HG02884 (cell line): Measurements from ENCODE around the gene ARFIP2.

Experiments used
- ATAC-seq: cut with Tn5 transposase; IDR thresholded peaks from one replicate; pipeline ENCODE4 v1.9.1; 2021; ENCODE audit warnings: mild to moderate bottlenecking, moderate library complexity; ENCODE audit not compliant: unreplicated experiment

ARFIP2 gene

DNA sequence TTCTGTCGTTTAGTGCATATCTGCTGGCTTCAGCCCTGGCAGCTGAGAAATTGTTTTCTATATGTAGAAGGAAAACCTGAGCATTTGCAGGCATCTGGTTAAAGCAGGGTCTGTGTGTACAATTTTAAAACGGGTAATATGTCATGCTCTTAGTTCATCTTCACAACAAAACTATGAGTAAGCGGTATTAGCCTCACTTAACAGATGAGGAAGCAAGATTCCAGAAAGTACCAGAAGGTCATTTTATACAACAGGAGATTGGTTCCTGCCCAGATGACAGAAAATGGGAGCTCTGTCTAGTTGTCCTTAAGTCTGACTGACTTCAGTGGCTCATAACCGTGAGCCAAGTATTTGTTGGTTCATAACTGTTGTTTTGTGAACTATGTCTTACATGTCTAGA, 1.3 kb upstream of the ARFIP2 start:
- ATAC-seq, result no peak

- ATAC-seq, result no peak
Observed at GRCh38 chr11:6481924-6482275, 769 bp upstream of the ARFIP2 start.

DNA sequence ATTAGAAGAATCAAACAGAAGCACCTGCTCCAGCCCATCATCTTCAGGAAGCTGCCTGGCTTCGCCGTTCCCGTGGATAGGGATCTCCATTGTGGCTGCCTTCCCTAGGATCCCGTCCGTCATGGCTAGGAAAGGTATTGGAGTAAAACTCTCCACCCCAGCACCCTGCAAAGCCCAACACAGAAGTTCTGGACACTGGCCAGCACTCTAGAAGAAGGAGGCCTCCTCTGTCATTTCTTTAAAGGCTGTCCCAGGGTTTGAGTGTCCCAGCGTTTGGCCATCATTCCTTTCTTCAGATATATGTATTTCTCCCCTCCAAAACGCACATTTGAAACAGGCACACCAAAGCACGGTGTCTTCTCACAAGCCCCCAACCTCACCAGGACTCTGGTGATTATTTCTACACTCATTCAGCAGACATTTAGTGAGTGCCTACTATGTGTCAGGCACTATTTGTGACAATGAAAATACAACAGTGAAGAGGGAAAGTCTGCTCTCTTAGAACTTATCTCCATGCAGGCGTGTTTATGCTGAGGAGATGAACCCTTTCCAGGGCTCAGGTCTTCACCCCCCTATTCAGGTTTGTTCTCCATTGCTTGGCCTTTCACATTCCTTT, 724 bp downstream of the ARFIP2 start:
- no peak for ATAC-seq

- no peak for ATAC-seq
Observed at GRCh38 chr11:6476571-6476970, 4.6 kb downstream of the ARFIP2 start.

DNA sequence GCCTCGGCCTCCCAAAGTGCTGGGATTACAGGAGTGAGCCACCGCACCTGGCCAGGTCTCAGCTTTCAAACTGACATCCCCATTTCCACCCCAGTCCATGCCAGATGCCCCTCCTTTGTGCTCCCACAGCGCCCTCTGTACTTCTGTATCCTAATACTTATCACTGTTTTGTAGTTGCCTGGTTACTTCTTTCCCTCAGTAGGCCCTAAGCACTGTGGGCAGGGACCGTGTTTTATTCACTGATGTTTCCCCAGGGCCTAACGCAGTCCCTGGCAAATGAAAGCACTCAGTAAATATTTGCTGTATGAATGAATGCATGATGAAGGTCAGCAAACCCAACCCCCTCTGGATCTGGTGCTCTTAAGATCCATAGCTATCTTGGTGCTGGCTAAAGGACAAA, 5.2 kb downstream of the ARFIP2 start:
- no peak for ATAC-seq

GRCh38 chr11:6474806-6475500, 6.2 kb downstream of the ARFIP2 start:
- ATAC-seq, result no peak

- no peak for ATAC-seq
Observed at GRCh38 chr11:6474413-6474792, 6.7 kb downstream of the ARFIP2 start.

DNA sequence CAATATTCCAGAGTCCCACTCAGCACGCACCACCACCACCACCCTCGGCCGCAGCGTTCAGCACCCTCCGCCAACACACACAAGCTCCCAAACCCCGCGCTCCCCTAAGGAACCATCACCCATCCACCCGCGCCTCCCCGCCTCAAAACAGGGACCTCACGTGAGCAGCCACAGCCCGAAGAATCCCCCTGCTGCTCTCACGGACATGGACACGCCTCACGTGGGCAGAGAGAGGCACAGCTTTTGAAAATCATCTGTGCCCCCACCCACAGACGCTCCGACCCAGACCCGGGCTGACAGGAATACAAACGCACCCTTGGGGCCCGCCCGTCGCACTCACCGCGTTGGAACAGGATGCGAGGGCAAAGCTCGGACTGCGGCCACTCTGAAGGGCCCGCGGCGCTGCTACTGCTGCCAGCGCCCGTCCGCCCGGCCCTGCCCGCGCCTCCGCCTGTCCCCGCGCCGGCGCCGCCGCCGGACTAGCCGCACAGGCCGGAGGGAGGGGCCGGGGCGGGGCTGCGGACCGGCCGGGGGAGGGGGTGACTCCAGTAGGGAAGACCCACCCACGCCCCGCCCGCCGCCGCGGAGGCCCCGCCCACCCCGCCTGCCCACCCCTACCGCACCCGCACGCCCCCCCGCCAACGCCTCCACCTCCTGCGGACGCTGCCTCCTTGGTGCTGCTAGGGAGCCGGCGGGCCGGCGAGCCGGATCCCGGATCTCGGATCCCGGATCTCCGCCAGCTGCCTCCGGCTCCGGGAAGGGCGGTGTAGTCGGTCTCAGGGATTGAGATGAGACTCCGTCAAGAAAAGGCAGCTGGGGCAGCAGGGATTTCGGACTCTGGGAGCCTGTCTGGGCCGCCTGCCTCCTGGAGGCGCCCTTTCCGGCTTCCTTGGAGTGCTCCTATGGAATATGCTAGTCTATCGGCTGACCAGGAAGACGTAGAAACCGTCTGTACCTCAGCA, 7.4 kb downstream of the ARFIP2 start, which contains the start of gene TRIM3:
Gene TRIM3, minus strand, starts transcription at position 491 of the 962 bp plus-strand sequence. CDS start 8,246 bp downstream, outside the sequence.
- ATAC-seq, result peak; percentile 43

DNA sequence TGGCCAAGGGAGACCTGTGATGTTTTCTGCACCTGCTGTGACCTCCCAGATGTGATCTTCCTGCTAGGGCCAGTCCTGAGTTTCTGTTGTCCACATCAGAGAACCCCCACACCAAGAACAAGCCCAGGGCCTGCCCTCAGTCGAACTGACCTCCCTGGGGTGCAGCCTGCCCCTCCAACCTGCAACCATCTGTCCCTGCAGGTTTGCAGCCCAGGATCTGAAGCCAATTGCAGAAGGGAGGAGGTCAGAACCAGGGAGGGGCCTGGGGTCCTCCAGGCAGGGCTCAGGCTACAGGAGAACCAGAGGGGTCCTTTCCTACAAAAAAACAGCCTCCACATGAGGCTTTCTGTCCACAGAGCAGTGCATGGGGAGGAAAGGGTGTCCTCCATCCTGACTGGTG, 8.2 kb downstream of the ARFIP2 start:
- ATAC-seq, result no peak

DNA sequence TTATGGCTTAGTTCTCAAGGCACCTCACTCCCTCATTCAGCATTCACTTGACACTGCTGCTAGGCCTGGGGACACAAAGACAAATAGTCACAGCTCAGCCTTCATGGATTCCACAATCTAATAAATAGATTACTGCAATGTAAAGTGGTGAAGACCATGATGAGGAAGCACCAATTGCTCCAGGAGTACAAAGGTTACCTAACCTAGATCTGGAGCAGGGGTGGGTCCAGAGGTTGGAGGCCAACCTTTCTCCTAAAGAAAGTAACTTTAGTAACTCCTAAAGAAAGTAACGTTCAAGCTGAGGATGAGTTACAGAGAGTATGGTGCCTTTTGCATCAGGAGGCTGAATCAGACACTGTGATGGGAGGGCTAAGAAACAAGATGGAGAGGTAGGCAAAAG, 11.5 kb downstream of the ARFIP2 start:
- ATAC-seq, result no peak

GRCh38 chr11:6468712-6469495, 12.2 kb downstream of the ARFIP2 start:
- peak; percentile 75 for ATAC-seq

DNA sequence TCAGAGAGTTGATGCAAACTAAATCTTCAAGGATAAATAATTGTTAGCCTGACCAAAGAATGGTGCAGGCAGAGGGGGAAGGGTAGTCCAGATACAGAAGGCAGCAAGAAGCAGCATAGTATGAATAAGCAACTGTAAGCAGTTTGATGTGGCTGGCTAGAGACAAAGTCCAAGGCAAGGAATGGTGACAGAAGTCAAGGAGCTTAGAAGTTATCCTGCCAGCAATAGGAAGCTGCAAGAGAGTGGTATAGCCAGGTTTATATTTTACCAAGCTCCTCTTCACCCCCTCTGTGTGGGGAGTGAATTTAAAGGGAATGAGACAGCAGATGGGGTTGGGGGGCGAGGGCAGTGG, 22.1 kb downstream of the ARFIP2 start:
- no peak for ATAC-seq

- no peak for ATAC-seq
Observed at GRCh38 chr11:6458352-6459098, 22.6 kb downstream of the ARFIP2 start.

- ATAC-seq, result no peak
Observed at GRCh38 chr11:6457581-6458320, 23.4 kb downstream of the ARFIP2 start.

DNA sequence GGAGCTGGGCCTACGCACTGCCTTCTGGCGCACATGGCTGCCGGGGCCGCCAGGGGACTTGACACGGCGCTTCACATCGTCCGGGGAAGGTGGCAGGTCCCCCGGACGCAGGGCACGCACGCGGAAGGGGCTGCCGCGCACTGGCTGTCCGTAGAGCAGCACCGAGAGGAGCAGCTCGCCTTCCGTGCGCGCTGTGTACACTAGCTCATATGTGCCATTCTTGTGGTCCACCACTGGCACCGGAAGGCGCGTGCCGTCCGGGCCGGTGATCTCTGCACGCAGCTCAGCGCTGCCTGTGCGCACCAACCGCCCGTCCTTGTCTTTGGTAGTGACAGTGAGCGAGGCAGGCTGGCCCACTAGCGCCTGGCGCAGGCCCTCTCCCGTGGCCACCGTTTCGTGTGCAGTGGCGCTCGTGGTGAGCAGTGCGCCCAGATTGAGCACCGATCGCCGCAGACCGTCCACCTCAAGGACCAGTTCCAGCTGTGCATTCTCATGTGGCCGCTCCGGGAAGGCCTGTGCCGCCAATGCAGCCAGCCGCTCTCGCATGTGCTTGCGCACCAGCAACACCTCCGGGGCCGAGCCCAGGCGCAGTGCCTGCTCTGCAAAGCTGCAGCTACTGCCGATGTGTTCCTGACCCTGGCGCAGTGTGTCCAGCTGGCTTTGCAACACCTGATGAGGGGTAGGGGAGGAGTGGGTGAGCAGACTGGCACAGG, 24.6 kb downstream of the ARFIP2 start:
- ATAC-seq, result no peak

DNA sequence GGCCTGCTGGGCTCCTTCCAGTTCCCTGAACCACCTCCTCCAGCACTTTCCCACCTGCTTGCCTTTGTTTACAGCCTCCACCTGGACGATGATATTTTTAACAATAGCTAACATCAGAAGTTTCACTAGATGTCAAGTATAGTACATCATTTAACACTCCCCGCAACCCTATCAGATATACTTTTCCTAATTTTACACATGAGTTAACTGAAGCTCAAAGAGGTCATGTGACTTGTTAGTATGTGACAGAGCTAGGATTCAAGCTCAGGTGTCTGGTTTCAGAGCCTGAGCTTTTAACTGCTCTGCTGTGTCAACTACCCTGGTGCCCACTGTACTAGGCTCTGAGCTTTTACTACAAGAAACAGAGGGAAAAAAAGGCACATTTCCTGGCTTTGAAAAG, 26.1 kb downstream of the ARFIP2 start:
- no peak for ATAC-seq

DNA sequence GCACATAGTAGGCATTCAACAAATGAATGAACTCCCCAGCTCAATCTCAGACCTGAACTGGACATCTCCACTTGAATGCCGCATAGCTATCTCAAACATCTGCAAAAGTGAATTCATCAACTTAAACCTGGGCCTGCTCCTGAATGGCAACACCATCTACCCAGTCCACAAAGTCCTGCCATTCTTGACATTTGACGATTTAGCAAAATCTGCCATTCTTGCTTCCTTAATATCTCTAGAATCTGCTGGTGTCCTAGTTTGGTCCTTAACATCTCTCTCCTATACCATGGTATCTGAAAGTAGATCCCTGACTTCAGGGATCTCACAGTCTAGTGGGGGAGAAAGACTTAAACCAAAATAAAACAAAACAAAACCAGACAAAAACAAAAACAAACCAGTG, 28.0 kb downstream of the ARFIP2 start:
- no peak for ATAC-seq

- no peak for ATAC-seq
Observed at GRCh38 chr11:6452219-6452618, 28.9 kb downstream of the ARFIP2 start.

DNA sequence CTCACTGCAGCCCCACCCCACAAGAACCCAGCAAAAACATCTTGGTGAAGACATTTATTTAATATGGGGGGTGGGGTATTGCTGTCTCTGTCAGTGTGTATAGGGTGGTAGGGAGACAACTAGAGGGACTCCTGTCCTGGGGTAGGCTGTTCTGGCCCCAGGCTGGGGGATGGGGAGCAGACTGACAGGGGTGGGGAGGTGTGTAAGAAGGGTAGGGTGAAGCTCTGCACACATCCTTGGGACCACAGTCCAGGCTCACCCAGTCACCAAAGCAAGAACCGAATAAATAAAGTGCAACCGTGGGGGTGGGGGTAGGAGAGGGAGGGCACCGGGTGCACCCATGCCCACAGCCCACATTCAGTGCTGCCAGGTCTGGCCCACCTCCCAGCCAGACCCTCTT, 32.6 kb downstream of the ARFIP2 start:
- no peak for ATAC-seq
